GM19328 (cell line): ENCODE data around the gene PKHD1.
"Not testable (repeated sequence)": the region's sequence is repeated elsewhere in the genome, so short reads cannot be mapped to it uniquely, and the experiment has no call there.

ENCODE experiments used
- ATAC-seq: cut with Tn5 transposase; IDR thresholded peaks from one replicate; pipeline ENCODE4 v1.9.1; 2021; ENCODE audit warnings: mild to moderate bottlenecking, moderate library complexity; ENCODE audit not compliant: unreplicated experiment

Gene PKHD1

DNA sequence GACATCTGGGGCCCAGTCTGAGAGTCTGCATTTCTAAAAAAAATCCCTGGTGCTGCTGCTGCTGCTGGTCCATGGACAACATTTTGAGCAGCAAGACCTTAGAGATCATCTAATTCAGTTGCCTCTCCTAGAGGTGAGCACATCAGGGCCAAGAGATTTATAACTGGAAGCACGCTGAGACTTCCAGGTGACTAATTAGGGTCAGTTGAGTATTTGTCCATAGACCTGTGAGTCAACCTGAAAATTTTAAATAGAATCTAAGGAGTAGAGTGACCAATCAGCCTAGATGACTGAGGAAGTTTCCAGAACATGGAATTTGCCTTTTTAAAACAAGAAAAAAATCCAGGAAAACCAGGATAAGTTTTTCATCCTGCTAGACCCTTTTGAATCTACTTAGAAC, 221.4 kb downstream of the PKHD1 start:
- ATAC-seq = no peak

DNA sequence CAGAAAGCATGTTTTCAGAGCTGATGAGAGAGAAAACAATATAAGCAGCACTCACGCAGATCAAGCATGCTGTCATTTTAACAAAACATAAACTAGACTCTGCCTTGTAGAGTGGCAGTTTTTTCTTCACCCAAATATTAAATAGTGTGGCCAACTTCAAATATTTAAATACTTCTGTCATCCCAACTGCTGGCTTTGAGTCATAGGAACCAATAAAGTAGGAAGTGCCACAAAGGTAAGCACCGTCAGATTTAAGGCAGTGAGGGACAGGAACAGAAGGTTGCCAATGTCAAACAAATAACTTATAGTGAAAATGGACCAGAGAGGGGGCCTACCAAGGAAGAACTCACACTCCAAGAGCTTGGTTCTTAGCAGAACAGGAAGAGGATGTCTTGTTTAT, 222.2 kb downstream of the PKHD1 start:
- ATAC-seq = no peak

- no peak for ATAC-seq
Observed at GRCh38 chr6:51857134-51857533, 230.3 kb downstream of the PKHD1 start.

GRCh38 chr6:51856508-51856907, 230.9 kb downstream of the PKHD1 start:
- no peak for ATAC-seq

GRCh38 chr6:51855310-51856082, 231.9 kb downstream of the PKHD1 start:
- peak; percentile 58 for ATAC-seq

GRCh38 chr6:51854876-51855275, 232.5 kb downstream of the PKHD1 start:
- ATAC-seq = no peak

DNA sequence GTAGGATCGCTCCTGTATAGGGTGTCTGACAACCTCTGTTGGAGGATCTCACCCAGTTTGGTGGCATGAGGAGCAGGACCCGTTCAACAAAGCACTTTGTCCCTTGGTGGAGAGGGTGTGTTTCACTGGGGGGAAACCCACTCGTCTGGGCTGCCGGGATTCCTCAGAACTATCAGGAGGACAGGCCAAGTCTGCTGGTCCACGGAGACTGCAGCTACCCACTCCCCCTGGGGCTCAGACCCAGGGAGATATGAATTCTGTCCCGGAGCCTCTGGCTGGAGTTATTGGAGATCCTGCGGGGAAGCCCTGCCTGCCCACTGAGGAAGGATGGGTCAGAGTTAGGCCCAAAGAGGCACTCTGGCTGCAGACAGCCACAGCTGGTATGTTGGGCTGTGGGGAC, 233.1 kb downstream of the PKHD1 start:
- ATAC-seq = no peak

DNA sequence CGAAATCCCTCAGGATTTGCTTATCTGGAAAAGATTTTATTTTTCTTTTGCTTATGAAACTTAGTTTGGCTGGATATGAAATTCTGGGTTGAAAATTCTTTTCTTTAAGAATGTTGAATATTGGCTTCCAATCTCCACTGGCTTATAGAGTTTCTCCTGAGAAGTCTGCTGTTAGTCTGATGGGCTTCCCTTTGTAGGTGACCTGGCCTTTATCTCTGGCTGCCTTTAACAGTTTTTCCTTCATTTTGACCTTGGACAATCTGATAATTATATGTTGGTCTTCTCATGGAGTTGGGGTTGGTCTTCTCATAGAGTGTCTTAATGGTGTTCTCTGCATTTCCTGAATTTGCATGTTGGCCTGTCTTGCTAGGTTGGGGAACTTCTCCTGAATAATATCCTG, 234.3 kb downstream of the PKHD1 start:
- not testable (repeated sequence) for ATAC-seq

DNA sequence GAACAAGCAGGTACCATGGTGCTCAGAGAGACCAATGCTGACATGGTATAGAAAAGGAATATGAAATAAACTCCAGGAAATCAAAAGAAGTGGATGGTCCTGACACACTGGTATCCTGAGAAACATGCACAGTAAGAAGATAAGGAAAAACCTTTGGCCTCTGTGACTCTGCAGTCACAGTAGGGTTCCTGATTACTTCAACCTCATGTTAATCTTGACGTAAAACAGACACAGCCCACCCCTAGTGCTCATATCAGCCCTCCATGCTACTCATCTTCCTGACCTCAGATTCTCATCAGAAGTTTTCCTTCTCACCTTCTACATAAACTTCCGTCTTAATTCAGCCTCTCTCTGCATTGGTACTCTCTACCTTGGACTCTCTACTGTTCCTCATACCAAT, 240.9 kb downstream of the PKHD1 start:
- no peak for ATAC-seq

GRCh38 chr6:51844336-51844735, 243.1 kb downstream of the PKHD1 start:
- no peak for ATAC-seq

DNA sequence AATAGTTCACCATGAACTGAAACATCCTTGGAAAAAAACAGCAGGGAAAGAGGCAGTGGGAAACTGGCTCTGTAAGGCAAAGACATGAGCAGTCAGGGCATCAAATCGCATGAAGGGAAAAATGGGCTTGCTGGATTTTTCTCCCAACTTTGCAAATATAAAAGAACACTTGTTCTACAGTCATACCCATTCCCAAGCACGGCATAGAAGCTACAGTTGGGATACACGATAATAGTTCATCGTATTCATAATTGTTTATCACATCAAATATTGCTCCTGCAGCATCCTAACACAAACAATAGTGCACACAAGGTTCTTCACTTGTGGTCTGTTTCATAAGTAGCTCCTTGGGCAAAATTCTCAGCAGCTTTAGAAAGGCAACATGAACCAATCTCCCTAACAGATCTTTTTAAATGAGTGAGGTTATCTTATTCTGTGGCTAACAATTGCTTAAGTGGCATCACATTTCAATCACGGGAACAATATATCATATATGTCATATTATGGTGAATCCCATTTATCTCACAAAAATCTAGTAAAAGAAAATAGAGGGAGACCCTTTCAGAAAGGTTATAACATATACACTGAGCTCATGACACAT, 243.9 kb downstream of the PKHD1 start:
- ATAC-seq = no peak

GRCh38 chr6:51842804-51843378, 244.5 kb downstream of the PKHD1 start:
- no peak for ATAC-seq

DNA sequence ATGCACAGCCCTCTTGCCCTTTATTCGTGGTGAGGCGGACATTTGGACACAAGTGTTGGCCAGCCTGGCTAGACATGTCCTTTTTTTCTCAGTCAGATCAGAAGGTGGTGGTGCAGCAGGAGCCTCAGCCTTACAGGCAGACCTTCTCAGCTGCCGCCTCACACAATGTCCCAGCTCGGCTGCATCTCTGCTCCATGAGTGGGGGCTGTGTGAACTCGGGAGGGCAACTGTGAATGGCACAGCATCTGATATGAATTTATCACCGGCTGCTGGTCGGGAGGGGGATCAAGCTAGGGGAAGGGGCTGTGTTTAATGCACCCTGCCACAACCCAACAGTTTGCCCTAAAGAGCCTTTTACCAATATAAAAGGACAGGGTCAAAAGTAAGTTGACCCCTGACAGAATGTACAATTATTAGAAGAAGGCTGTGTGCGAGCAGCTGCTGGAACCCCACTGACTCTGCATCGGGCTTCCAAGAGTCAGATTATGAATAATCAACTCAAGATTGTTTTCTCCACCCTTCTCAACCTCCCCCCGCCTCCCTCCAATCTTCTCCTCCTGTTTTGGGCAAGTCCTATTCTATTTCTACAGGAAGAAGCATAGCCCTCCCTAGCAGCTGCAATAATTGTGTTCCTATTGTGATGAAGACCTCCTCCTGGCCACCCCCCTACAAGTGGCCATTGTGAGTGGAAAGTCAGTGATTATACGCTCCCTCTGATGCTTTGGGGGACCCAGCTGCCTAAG, 245.2 kb downstream of the PKHD1 start:
- ATAC-seq = no peak

DNA sequence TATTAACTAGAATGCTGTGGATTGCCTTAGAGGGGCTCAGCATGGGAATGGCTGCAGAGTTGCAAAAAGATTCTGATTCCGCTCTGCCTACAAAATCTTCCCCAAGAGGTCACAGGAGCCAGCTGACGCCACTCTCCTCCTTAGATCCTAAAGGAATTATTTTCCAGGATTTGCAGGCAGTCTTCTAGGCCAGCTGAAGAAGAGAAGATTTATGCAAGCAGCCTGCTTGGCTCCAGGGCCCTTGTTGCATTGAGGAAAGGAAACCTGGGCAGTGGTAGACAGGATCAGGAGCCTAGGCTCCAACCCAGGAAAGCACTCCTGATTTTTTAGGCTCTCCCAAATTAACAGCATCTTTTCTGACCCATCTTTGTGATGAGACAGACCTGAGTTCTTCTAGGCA, 245.8 kb downstream of the PKHD1 start:
- no peak for ATAC-seq

DNA sequence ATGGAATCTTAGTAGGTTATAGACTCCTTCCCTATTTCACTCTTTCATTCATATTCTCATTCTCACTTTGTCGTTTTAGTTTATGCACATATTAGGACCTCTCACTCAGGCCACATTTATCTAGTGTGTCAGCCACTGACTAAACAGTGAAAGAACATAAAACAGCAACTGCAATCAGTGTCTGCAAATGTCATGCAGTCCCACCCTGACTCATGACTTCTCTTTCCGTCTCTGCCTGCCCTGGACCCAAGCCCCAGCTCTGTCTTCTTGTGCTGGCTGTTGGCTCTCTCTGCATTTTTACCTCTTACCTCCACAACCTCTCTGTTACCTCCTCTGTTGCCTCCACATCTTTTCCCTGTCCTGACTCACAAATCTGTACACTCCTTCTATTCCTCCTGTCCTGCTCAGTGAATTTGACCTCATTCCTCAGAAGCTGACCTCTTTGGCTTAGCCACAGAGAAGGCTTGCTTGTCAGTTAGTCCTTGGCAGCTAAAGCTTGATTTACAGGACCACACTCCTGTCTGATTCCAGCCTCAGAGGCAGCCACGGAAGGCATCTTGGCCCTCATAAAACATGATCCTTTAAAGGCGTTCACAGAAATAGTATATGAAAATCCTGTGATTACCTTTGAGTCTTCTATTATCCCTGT, 247.6 kb downstream of the PKHD1 start:
- no peak for ATAC-seq

DNA sequence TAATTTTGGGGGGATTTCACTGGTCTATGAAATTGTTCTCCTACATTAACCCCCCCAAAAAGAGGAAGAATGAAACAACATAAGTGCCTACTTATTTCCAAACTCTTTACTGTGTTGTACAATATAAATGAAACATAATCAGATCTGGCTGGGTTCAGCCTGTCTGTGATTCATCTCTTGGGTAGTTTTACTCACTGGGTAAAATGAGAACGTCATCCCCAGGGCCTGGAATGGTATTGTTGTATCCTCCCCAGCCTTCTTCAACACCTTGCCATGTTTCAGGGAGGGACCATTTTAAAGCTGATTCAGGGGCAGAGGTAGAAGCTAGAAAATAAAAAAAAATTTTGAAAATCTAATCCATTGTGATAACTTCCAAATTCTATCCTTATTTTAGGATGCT, 256.7 kb downstream of the PKHD1 start:
- no peak for ATAC-seq

DNA sequence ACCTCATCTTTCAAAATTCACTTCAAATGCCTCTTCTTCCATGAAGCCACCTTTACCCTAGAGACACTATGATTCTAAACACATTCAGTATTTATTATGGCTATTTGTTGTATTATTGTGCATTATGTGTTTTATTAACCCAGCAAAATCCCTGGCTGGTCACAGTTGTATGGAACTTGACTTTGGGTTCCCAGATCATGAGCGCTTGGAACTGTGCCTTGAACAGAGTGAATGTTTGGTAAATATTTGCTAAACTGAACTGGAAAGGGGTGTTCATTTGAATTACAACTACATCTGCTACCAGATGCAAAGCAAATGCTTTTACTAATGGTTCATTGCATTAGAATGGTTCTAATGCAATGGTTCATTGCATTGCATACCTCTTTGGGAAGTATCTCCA, 259.8 kb downstream of the PKHD1 start:
- ATAC-seq = no peak

- no peak for ATAC-seq
Observed at GRCh38 chr6:51824940-51825339, 262.5 kb downstream of the PKHD1 start.

DNA sequence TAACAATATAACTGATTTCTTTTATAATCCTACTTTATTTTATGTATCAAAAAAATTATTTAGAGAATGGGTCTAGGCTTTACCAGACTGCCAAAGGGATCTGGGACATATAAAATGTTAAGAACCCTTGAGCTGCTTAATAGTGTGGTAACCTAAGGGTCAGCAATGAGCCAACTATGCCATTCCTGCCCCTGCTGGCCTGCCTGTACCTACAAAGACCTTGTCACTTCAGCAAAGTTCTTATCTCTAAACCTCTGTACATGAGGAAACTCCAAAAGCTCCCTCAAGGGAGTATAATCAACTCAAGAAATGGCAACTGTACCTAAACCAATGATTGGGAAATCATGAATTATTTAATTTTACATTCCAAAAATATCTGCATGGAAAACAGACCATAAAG, 266.9 kb downstream of the PKHD1 start:
- no peak for ATAC-seq

DNA sequence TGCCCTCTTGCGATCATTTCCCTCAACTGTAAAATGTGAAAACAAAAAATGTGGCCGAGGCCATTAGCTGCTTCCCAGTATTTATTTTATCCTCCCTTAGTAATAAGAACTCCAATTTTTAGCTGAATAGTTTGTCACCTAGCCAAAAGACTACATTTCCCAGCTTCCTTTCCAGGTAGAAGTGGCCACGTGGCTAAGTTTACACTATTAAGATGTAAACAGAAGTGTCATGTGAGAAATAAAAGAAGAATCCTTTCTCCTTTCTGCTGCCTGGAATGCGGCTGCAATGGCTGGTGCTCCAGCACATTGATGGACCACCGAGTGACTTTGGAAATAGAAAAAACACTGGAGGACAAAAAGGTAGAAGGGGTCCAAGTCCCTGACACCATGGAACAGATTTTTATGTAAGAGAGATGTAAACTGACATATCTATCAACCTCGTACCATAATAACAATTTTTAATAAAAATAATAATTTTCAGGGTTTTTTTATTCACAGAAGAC, 268.8 kb downstream of the PKHD1 start:
- ATAC-seq = no peak

DNA sequence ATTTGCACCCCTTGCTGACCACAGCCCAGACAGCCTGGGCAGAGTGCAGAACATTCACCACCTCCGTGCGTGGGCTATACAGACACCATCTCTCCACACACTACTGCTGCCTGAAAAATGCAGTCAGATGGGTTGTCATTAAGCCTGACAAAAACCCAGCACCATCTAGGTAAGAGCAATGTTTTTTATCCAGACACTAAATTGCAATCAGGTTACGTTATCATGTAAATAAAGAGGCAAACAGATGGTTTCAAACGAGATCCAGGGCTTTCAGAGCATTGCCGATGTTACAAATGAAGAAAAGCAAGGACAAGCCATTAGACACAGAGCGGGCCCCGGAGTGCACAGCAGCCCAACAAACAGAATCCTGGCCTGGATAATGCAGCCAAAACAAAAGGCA, 269.6 kb downstream of the PKHD1 start:
- no peak for ATAC-seq
